ENCODE results near the gene SEC16B.

SEC16B gene

DNA sequence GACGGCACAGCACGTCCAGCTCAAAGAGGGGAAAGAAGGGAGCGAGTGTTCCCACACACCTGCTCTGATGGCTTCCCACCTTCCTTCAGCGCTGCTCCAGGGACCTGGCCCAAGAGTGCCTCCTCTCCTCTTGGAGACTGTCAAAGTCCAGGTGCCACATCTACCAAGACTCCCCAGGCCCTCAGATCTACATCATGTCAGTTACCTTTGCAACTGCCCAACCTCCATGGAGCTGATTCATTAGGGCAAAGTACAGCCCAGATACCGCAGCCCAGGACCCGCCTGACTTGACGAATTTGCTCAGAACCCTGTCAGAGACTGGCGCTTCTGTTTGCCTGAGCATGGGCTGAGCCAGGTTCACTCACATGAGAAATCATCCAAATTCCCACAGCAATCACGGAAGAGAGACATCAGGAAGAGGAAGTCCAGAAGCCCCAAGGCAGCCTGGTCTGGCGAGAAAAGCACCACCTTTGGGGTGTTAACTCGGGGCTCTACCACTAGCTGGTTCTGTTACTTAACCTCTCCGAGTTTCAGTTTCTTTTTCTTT is at the start of gene SEC16B:
Gene SEC16B, minus strand, starts transcription at position 234 of the 547 bp plus-strand sequence. CDS start 2,077 bp downstream, outside the sequence.
- H3F3A ChIP-seq (ENCODE audit: control insufficient read depth, insufficient read depth): no peaks in the 10 kb centered on the region
- no peaks in the 10 kb centered on the region for H3K27me3 ChIP-seq (ENCODE audit: control insufficient read depth, low read length)
- no peaks in the 10 kb centered on the region for H3K79me2 ChIP-seq (ENCODE audit: control insufficient read depth, low read length)
- H3K27ac ChIP-seq (ENCODE audit: low read depth, low read length): no peak within 1 kb of the TSS
- H3K9me3 ChIP-seq (ENCODE audit: control insufficient read depth, insufficient read depth, low read length): no peaks in the 10 kb centered on the region
- H3K4me1 ChIP-seq (ENCODE audit: control insufficient read depth, low read length): no peaks in the 10 kb centered on the region
- no peak for TF ChIP-seq EZH2phosphoT487 (IDR thresholded peaks at IDR 0.05; ENCODE audit: borderline replicate concordance, low read length)
- TF ChIP-seq, protein P1, sequence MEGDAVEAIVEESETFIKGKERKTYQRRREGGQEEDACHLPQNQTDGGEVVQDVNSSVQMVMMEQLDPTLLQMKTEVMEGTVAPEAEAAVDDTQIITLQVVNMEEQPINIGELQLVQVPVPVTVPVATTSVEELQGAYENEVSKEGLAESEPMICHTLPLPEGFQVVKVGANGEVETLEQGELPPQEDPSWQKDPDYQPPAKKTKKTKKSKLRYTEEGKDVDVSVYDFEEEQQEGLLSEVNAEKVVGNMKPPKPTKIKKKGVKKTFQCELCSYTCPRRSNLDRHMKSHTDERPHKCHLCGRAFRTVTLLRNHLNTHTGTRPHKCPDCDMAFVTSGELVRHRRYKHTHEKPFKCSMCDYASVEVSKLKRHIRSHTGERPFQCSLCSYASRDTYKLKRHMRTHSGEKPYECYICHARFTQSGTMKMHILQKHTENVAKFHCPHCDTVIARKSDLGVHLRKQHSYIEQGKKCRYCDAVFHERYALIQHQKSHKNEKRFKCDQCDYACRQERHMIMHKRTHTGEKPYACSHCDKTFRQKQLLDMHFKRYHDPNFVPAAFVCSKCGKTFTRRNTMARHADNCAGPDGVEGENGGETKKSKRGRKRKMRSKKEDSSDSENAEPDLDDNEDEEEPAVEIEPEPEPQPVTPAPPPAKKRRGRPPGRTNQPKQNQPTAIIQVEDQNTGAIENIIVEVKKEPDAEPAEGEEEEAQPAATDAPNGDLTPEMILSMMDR (IDR thresholded peaks at IDR 0.05; ENCODE audit: low read depth, low read length, poor library complexity, severe bottlenecking): no peak
- H3K4me2 ChIP-seq (ENCODE audit: low read length): no peak within 1 kb of the TSS
- no peaks in the 10 kb centered on the region for H3K36me3 ChIP-seq (ENCODE audit: control insufficient read depth, low read length)
- no peaks in the 10 kb centered on the region for H4K20me1 ChIP-seq (ENCODE audit: control insufficient read depth, insufficient read depth, low read depth, low read length)
- H3K9me2 ChIP-seq (replicated peaks; ENCODE audit: control insufficient read depth, low read length): no peaks in the 10 kb centered on the region; the same call in 1 of the 2 replicates
- no peak within 1 kb of the TSS for H3K4me3 ChIP-seq (ENCODE audit: low read length)

DNA sequence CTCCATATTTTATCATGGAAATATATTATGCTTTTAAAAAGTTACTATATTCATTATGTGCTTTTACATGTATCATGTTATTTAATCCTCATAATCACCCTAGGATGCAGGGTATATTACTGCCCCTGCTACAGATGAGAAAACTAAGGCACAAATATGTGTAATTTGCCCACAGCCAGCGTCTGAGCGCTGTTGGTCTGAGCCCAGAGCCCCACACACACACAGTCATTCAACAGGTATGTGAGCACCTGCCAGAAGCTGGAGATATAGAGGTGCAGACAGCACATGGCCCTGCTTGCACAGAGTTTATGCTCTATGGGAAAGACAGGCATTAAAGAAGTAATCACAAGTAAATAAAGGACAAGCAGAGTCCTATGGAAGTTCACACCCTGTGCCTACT is 49.8 kb upstream of the SEC16B start:
- no peak overlapping the region for H3K4me3 ChIP-seq (ENCODE audit: low read length)
- no peaks in the 10 kb centered on the region for H3F3A ChIP-seq (ENCODE audit: control insufficient read depth, insufficient read depth)
- no peak overlapping the region for H3K27ac ChIP-seq (ENCODE audit: low read depth, low read length)
- H3K9me3 ChIP-seq (ENCODE audit: control insufficient read depth, insufficient read depth, low read length): no peaks in the 10 kb centered on the region
- 0 out of 2 replicates have a peak, but pooled peaks cover 3% of the 10 kb centered on the region for H3K27me3 ChIP-seq (ENCODE audit: control insufficient read depth, low read length)
- H3K36me3 ChIP-seq (ENCODE audit: control insufficient read depth, low read length): no peaks in the 10 kb centered on the region
- TF ChIP-seq EZH2phosphoT487 (IDR thresholded peaks at IDR 0.05; ENCODE audit: borderline replicate concordance, low read length): no peak
- TF ChIP-seq, protein P1 (IDR thresholded peaks at IDR 0.05; ENCODE audit: low read depth, low read length, poor library complexity, severe bottlenecking): no peak
- H4K20me1 ChIP-seq (ENCODE audit: control insufficient read depth, insufficient read depth, low read depth, low read length): no peaks in the 10 kb centered on the region
- H3K4me2 ChIP-seq (ENCODE audit: low read length): no peak overlapping the region
- H3K9me2 ChIP-seq (replicated peaks; ENCODE audit: control insufficient read depth, low read length): no peaks in the 10 kb centered on the region
- no peaks in the 10 kb centered on the region for H3K4me1 ChIP-seq (ENCODE audit: control insufficient read depth, low read length)
- H3K79me2 ChIP-seq (ENCODE audit: control insufficient read depth, low read length): no peaks in the 10 kb centered on the region

DNA sequence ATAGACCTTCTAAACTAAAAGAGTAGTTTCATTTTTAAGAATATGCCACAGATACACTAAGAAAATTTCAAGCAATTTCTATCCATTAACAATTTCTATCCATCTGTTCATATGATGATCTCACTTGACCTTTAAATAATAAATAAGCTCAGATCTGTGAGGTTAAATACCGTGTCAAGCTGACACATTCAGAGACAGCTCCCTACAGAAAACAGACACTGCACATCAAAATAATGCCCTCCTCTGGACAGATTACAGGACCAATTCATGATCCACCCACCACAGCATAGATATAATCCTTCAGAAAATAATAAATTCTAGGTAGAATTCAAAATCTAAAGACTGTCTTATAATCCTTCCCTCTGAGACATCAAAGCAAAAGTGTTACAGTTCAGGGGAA is 49.4 kb upstream of the SEC16B start:
- H3K9me2 ChIP-seq (replicated peaks; ENCODE audit: control insufficient read depth, low read length): no peaks in the 10 kb centered on the region
- no peak overlapping the region for H3K4me3 ChIP-seq (ENCODE audit: low read length)
- H4K20me1 ChIP-seq (ENCODE audit: control insufficient read depth, insufficient read depth, low read depth, low read length): no peaks in the 10 kb centered on the region
- no peaks in the 10 kb centered on the region for H3K36me3 ChIP-seq (ENCODE audit: control insufficient read depth, low read length)
- H3K4me1 ChIP-seq (ENCODE audit: control insufficient read depth, low read length): no peaks in the 10 kb centered on the region
- TF ChIP-seq EZH2phosphoT487 (IDR thresholded peaks at IDR 0.05; ENCODE audit: borderline replicate concordance, low read length): no peak
- TF ChIP-seq, protein P1 (IDR thresholded peaks at IDR 0.05; ENCODE audit: low read depth, low read length, poor library complexity, severe bottlenecking): no peak
- no peaks in the 10 kb centered on the region for H3F3A ChIP-seq (ENCODE audit: control insufficient read depth, insufficient read depth)
- no peak overlapping the region for H3K4me2 ChIP-seq (ENCODE audit: low read length)
- H3K27me3 ChIP-seq (ENCODE audit: control insufficient read depth, low read length): 0 out of 2 replicates have a peak, but pooled peaks cover 3% of the 10 kb centered on the region
- H3K27ac ChIP-seq (ENCODE audit: low read depth, low read length): no peak overlapping the region
- no peaks in the 10 kb centered on the region for H3K9me3 ChIP-seq (ENCODE audit: control insufficient read depth, insufficient read depth, low read length)
- H3K79me2 ChIP-seq (ENCODE audit: control insufficient read depth, low read length): no peaks in the 10 kb centered on the region

All from DOHH2 (cell line).